Endodermal cell (in vitro differentiated cells): ENCODE data around the gene ZBTB16. TPM values are rescaled to one million over a fixed set of nuclear protein-coding genes. Genes with fewer than 3 reads are reported as not detected.

ENCODE experiments used
- DNase-seq: peaks from one replicate; pipeline ENCODE4 v3.0.0-alpha.2; 2017
- H3K27ac ChIP-seq: 2 replicates; pipeline ENCODE4 v1.5.1; 2013; ENCODE audit warnings: mild to moderate bottlenecking, low read depth, low read length, moderate library complexity
- H3K27me3 ChIP-seq: 2 replicates; pipeline ENCODE4 v1.6.1; 2013; ENCODE audit warnings: mild to moderate bottlenecking, low read length, moderate library complexity; ENCODE audit not compliant: insufficient read depth, control insufficient read depth, poor library complexity, severe bottlenecking
- H3K36me3 ChIP-seq: 2 replicates; pipeline ENCODE4 v1.7.0; 2013; ENCODE audit warnings: mild to moderate bottlenecking, low read length, moderate library complexity; ENCODE audit not compliant: control insufficient read depth, insufficient read depth
- H3K4me1 ChIP-seq: one replicate; pipeline ENCODE4 v1.7.0; 2013; ENCODE audit warnings: low read length; ENCODE audit not compliant: control insufficient read depth, insufficient read depth
- H3K4me3 ChIP-seq: 2 replicates; pipeline ENCODE4 v1.5.1; 2013; ENCODE audit warnings: mild to moderate bottlenecking, low read length, moderate library complexity
- H3K9ac ChIP-seq: 2 replicates; pipeline ENCODE4 v1.6.1; 2013; ENCODE audit warnings: mild to moderate bottlenecking, low read length, moderate library complexity; ENCODE audit not compliant: poor library complexity, severe bottlenecking; ENCODE audit errors: extremely low read depth
- H3K9me3 ChIP-seq: 2 replicates; pipeline ENCODE4 v1.6.1; 2013; ENCODE audit warnings: mild to moderate bottlenecking, low read length, moderate library complexity; ENCODE audit not compliant: control insufficient read depth
- H3K27ac Mint-ChIP-seq: 2 replicates; pipeline ENCODE4 v1.8.0; 2020; ENCODE audit warnings: mixed read lengths
- H3K27me3 Mint-ChIP-seq: 2 replicates; pipeline ENCODE4 v1.8.0; 2021; ENCODE audit warnings: mild to moderate bottlenecking, mixed read lengths; ENCODE audit not compliant: insufficient read depth
- H3K36me3 Mint-ChIP-seq: 2 replicates; pipeline ENCODE4 v1.8.0; 2020; ENCODE audit warnings: low read depth, mixed read lengths
- H3K4me1 Mint-ChIP-seq: 2 replicates; pipeline ENCODE4 v1.8.0; 2020; ENCODE audit warnings: mixed read lengths
- H3K4me3 Mint-ChIP-seq: 2 replicates; pipeline ENCODE4 v1.8.0; 2020; ENCODE audit warnings: mild to moderate bottlenecking, moderate library complexity, mixed read lengths
- H3K9me3 Mint-ChIP-seq: 2 replicates; pipeline ENCODE4 v1.8.0; 2020; ENCODE audit warnings: mild to moderate bottlenecking, mixed read lengths
- CTCF ChIP-seq: fragments of 200-600 bp; sonication (generic); conservative IDR thresholded peaks from 2 replicates; pipeline ENCODE4 v1.5.0; 2021; ENCODE audit warnings: antibody characterized with exemption, mild to moderate bottlenecking
- WGBS, 2 experiments: methylation state at CpG; one replicate each; pipeline versions ENCODE4 v1.1.5 to v1.1.7; 2013; ENCODE audit warnings: missing lambda C conversion rate in 2 of 2, mixed read lengths in 1 of 2; ENCODE audit not compliant: insufficient coverage in 1 of 2, insufficient read length in 1 of 2; 5-methylcytosine and 5-hydroxymethylcytosine counted together
- total RNA-seq, 2 donors: library from RNA; stranded (reverse); fragmentation: NEBNext Ultra II Directional in 1 of 2; extraction: Animal tissue kit (Norgen Biotek cat#: 25700) in 1 of 2; gene quantifications; 2 replicates in 1 of 2; 3 replicates in 1 of 2; pipeline ENCODE4 v1.2.1, GENCODE V29; 2021

The ZBTB16 gene
- total RNA-seq, 2 donors from 2014 or later: 4.1 to 5.8 TPM

- Mint-ChIP-seq H3K9me3 (no peaks in the 10 kb centered on the region), H3K4me3 (no peak overlapping the region), H3K27me3 (peaks cover 32% of the 10 kb centered on the region), H3K27ac (no peak overlapping the region), H3K4me1 (no peaks in the 10 kb centered on the region), H3K36me3 (no peaks in the 10 kb centered on the region)
- Histone ChIP-seq H3K27ac (no peak overlapping the region), H3K4me3 (no peak overlapping the region), H3K4me1 (peaks cover 2% of the 10 kb centered on the region), H3K36me3 (no peaks in the 10 kb centered on the region), H3K9me3 (no peaks in the 10 kb centered on the region), H3K9ac (no peak overlapping the region), H3K27me3 (peaks cover 12% of the 10 kb centered on the region)
- DNase-seq: no peak
- WGBS, 2 experiments: 92 to 96% methylated on average over 7 to 18 of the region's 18 CpGs
- TF ChIP-seq CTCF: no peak
Observed at GRCh38 chr11:114031246-114031966, 28.1 kb upstream of the ZBTB16 start.

GRCh38 chr11:114031967-114032320 is 27.6 kb upstream of the ZBTB16 start:
- no peaks in the 10 kb centered on the region for H3K36me3 Mint-ChIP-seq
- peaks cover 4% of the 10 kb centered on the region for H3K4me1 Mint-ChIP-seq
- Histone ChIP-seq H3K4me1 (peaks cover 3% of the 10 kb centered on the region), H3K9me3 (no peaks in the 10 kb centered on the region), H3K27me3 (peaks cover 16% of the 10 kb centered on the region), H3K36me3 (no peaks in the 10 kb centered on the region), H3K27ac (no peak overlapping the region), H3K9ac (no peak overlapping the region), H3K4me3 (no peak overlapping the region)
- H3K9me3 Mint-ChIP-seq: no peaks in the 10 kb centered on the region
- H3K27ac Mint-ChIP-seq: no peak overlapping the region
- peaks cover 37% of the 10 kb centered on the region for H3K27me3 Mint-ChIP-seq
- H3K4me3 Mint-ChIP-seq: no peak overlapping the region
- no peak for TF ChIP-seq CTCF
- DNase-seq: no peak
- 84 to 86% methylated on average over 5 of the region's 5 CpGs for WGBS, 2 experiments

GRCh38 chr11:114033066-114033465 is 26.4 kb upstream of the ZBTB16 start:
- H3K4me1 Mint-ChIP-seq: peaks cover 4% of the 10 kb centered on the region
- H3K27ac Mint-ChIP-seq: no peak overlapping the region
- Histone ChIP-seq H3K4me3 (no peak overlapping the region), H3K36me3 (no peaks in the 10 kb centered on the region), H3K4me1 (peaks cover 3% of the 10 kb centered on the region), H3K27ac (no peak overlapping the region), H3K27me3 (peaks cover 18% of the 10 kb centered on the region), H3K9me3 (no peaks in the 10 kb centered on the region), H3K9ac (no peak overlapping the region)
- no peaks in the 10 kb centered on the region for H3K36me3 Mint-ChIP-seq
- H3K9me3 Mint-ChIP-seq: no peaks in the 10 kb centered on the region
- no peak for TF ChIP-seq CTCF
- H3K27me3 Mint-ChIP-seq: peaks cover 47% of the 10 kb centered on the region
- no peak overlapping the region for H3K4me3 Mint-ChIP-seq
- WGBS, 2 experiments: 91 to 100% methylated on average over 2 to 5 of the region's 5 CpGs
- DNase-seq: no peak
